ENCODE results near the gene BTBD9. TPM values are rescaled to one million over a fixed set of nuclear protein-coding genes. Genes with fewer than 3 reads are reported as not detected.
"Not testable (repeated sequence)": the region's sequence is repeated elsewhere in the genome, so short reads cannot be mapped to it uniquely, and the experiment has no call there.

BTBD9 gene
- total RNA-seq, 2 donors from 2014 or later, result 15.3 to 23.6 TPM

- Histone ChIP-seq H3K27ac (no peak overlapping the region), H3K27me3 (no peaks in the 10 kb centered on the region), H3K4me1 (no peaks in the 10 kb centered on the region), H3K9me3 (no peaks in the 10 kb centered on the region), H3K36me3 (no peaks in the 10 kb centered on the region), H3K4me3 (no peak overlapping the region), H3K9ac (ENCODE audit: low read depth in 2 of 2, low read length in 2 of 2) (no peak overlapping the region)
- TF ChIP-seq CTCF (IDR thresholded peaks at IDR 0.05), result no peak
- DNase-seq, result no peak
- intact Hi-C loops (cut with DNase I), result no loop called here
Measured at GRCh38 chr6:38432079-38432478, 207.7 kb downstream of the BTBD9 start.

GRCh38 chr6:38429546-38429945 is 210.2 kb downstream of the BTBD9 start:
- Histone ChIP-seq H3K4me1 (no peaks in the 10 kb centered on the region), H3K4me3 (no peak overlapping the region), H3K27ac (no peak overlapping the region), H3K9ac (ENCODE audit: low read depth in 2 of 2, low read length in 2 of 2) (no peak overlapping the region), H3K36me3 (no peaks in the 10 kb centered on the region), H3K27me3 (no peaks in the 10 kb centered on the region), H3K9me3 (no peaks in the 10 kb centered on the region)
- intact Hi-C loops (cut with DNase I), result no loop called here
- TF ChIP-seq CTCF (IDR thresholded peaks at IDR 0.05), result no peak
- no peak for DNase-seq

- H3K4me3 ChIP-seq, result no peak overlapping the region
- H3K27ac ChIP-seq, result no peak overlapping the region
- no peak for DNase-seq
- no peaks in the 10 kb centered on the region for H3K36me3 ChIP-seq
- no peaks in the 10 kb centered on the region for H3K27me3 ChIP-seq
- H3K4me1 ChIP-seq, result no peaks in the 10 kb centered on the region
- no peak for TF ChIP-seq CTCF (IDR thresholded peaks at IDR 0.05)
- H3K9me3 ChIP-seq, result no peaks in the 10 kb centered on the region
- no peak overlapping the region for H3K9ac ChIP-seq (ENCODE audit: low read depth in 2 of 2, low read length in 2 of 2)
- intact Hi-C loops (cut with DNase I), result no loop called here
Measured at GRCh38 chr6:38427492-38428210, 212.1 kb downstream of the BTBD9 start.

GRCh38 chr6:38425788-38426488 is 213.8 kb downstream of the BTBD9 start:
- H3K27ac ChIP-seq; H3K27me3 ChIP-seq; H3K36me3 ChIP-seq; H3K4me1 ChIP-seq; intact Hi-C loops (cut with DNase I); H3K9ac ChIP-seq (ENCODE audit: low read depth in 2 of 2, low read length in 2 of 2); H3K9me3 ChIP-seq; DNase-seq; H3K4me3 ChIP-seq: not testable (repeated sequence)

GRCh38 chr6:38423746-38424145 is 216.0 kb downstream of the BTBD9 start:
- no peak overlapping the region for H3K4me3 ChIP-seq
- intact Hi-C loops (cut with DNase I), result no loop called here
- H3K36me3 ChIP-seq, result no peaks in the 10 kb centered on the region
- no peak overlapping the region for H3K27ac ChIP-seq
- TF ChIP-seq CTCF (IDR thresholded peaks at IDR 0.05), result no peak
- H3K9ac ChIP-seq (ENCODE audit: low read depth in 2 of 2, low read length in 2 of 2), result no peak overlapping the region
- no peaks in the 10 kb centered on the region for H3K9me3 ChIP-seq
- DNase-seq, result no peak
- H3K27me3 ChIP-seq, result no peaks in the 10 kb centered on the region
- H3K4me1 ChIP-seq, result no peaks in the 10 kb centered on the region

- Histone ChIP-seq H3K36me3 (no peaks in the 10 kb centered on the region), H3K9me3 (no peaks in the 10 kb centered on the region), H3K4me1 (no peaks in the 10 kb centered on the region), H3K9ac (ENCODE audit: low read depth in 2 of 2, low read length in 2 of 2) (no peak overlapping the region), H3K27ac (no peak overlapping the region), H3K4me3 (no peak overlapping the region), H3K27me3 (no peaks in the 10 kb centered on the region)
- intact Hi-C loops (cut with DNase I), result no loop called here
- TF ChIP-seq CTCF (IDR thresholded peaks at IDR 0.05), result no peak
- DNase-seq, result no peak
Measured at GRCh38 chr6:38420207-38420606, 219.5 kb downstream of the BTBD9 start.

All from colonic mucosa (tissue), 4 donors.